Endothelial cell of umbilical vein (primary cell): ENCODE results near the gene TEK.

Experiments
- GATA2 ChIP-seq: IDR thresholded peaks from 2 replicates; pipeline ENCODE4 v1.7.0; 2011; ENCODE audit warnings: low read depth, mild to moderate bottlenecking, moderate library complexity, mixed read lengths, low read length; ENCODE audit not compliant: insufficient read length, insufficient read depth
- JUN ChIP-seq: IDR thresholded peaks from 2 replicates; pipeline ENCODE4 v1.6.1; 2011; ENCODE audit warnings: borderline replicate concordance, low read depth; ENCODE audit not compliant: insufficient read length, insufficient read depth
- POLR2A ChIP-seq: IDR thresholded peaks from 2 replicates; pipeline ENCODE4 v1.6.1; 2012; ENCODE audit warnings: low read depth, mild to moderate bottlenecking, control low read depth, low read length
- TF ChIP-seq, protein P1 (sequence below), 2 donors: IDR thresholded peaks; 1 replicate in 1 of 2; 2 replicates in 1 of 2; pipeline ENCODE4 v1.5.1; 2011; ENCODE audit warnings: low read length in 2 of 2, mild to moderate bottlenecking in 2 of 2, moderate library complexity in 2 of 2, control low read depth in 1 of 2, inconsistent platforms in 1 of 2, low read depth in 1 of 2; ENCODE audit not compliant: insufficient read depth in 1 of 2; ENCODE audit errors: extremely low read depth in 1 of 2

DNA sequence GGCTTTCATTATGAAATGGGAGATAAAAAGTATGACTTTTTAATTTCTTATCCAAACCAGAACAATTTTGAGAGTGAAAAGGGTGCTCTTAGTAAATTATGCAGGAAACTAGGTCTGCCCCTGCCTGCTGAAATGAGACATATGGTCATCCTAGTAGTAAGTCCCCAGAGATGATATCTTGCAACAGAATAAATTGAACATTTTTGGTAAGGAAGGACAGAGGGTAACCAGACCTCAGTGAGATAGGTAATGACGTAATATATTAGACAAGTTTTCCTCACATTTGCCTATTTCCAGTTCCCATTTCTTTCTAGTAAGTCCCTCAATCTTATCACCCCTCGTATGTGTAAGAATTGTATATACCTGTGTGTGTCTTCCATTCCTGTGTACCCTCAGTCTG is 96.2 kb downstream of the TEK start:
- TF ChIP-seq JUN (no peak), POLR2A (no peak), GATA2 (no peak)
- TF ChIP-seq, protein P1, sequence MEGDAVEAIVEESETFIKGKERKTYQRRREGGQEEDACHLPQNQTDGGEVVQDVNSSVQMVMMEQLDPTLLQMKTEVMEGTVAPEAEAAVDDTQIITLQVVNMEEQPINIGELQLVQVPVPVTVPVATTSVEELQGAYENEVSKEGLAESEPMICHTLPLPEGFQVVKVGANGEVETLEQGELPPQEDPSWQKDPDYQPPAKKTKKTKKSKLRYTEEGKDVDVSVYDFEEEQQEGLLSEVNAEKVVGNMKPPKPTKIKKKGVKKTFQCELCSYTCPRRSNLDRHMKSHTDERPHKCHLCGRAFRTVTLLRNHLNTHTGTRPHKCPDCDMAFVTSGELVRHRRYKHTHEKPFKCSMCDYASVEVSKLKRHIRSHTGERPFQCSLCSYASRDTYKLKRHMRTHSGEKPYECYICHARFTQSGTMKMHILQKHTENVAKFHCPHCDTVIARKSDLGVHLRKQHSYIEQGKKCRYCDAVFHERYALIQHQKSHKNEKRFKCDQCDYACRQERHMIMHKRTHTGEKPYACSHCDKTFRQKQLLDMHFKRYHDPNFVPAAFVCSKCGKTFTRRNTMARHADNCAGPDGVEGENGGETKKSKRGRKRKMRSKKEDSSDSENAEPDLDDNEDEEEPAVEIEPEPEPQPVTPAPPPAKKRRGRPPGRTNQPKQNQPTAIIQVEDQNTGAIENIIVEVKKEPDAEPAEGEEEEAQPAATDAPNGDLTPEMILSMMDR (IDR thresholded peaks at IDR 0.05; ENCODE audit: extremely low read depth in 1 of 2, insufficient read depth in 1 of 2, low read depth in 1 of 2, low read length in 2 of 2) = no peak
